Epithelial cell of proximal tubule (primary cell): Measurements from ENCODE around the gene PDZRN3. TPM values are rescaled to one million over a fixed set of nuclear protein-coding genes. Genes with fewer than 3 reads are reported as not detected.

ENCODE experiments used
- DNase-seq: peaks from one replicate; pipeline ENCODE4 v3.0.0-alpha.2; 2011; ENCODE audit warnings: low read depth
- H3K4me3 ChIP-seq: 2 replicates; pipeline ENCODE4 v1.5.1; 2011; ENCODE audit warnings: low read depth, mild to moderate bottlenecking, low read length
- CTCF ChIP-seq: conservative IDR thresholded peaks from 2 replicates; pipeline ENCODE4 v1.5.1; 2012; ENCODE audit warnings: low read depth, mild to moderate bottlenecking, low read length
- total RNA-seq: library from RNA; depleted of rRNA; stranded (reverse); fragments of >200 nt; gene quantifications from 2 replicates; pipeline ENCODE4 v1.2.3, GENCODE V29; 2015

PDZRN3 gene
- total RNA-seq, 1 donor from 2014 or later = 0.17 TPM

- H3K4me3 ChIP-seq = no peak overlapping the region
- no peak for DNase-seq
- no peak for TF ChIP-seq CTCF
Measured at GRCh38 chr3:73399666-73400253, 225.0 kb downstream of the PDZRN3 start.

- no peak for DNase-seq
- no peak overlapping the region for H3K4me3 ChIP-seq
- no peak for TF ChIP-seq CTCF
Measured at GRCh38 chr3:73399106-73399505, 225.6 kb downstream of the PDZRN3 start.

- DNase-seq = no peak
- TF ChIP-seq CTCF = no peak
- no peak overlapping the region for H3K4me3 ChIP-seq
Measured at GRCh38 chr3:73398084-73398483, 226.7 kb downstream of the PDZRN3 start.

- no peak overlapping the region for H3K4me3 ChIP-seq
- DNase-seq = no peak
- TF ChIP-seq CTCF = no peak
Measured at GRCh38 chr3:73394240-73394639, 230.5 kb downstream of the PDZRN3 start.

GRCh38 chr3:73393005-73393404 lies 231.7 kb downstream of the PDZRN3 start:
- TF ChIP-seq CTCF = no peak
- no peak for DNase-seq
- H3K4me3 ChIP-seq = no peak overlapping the region

GRCh38 chr3:73391984-73392383 lies 232.8 kb downstream of the PDZRN3 start:
- DNase-seq = no peak
- no peak overlapping the region for H3K4me3 ChIP-seq
- no peak for TF ChIP-seq CTCF

GRCh38 chr3:73389928-73390327 lies 234.8 kb downstream of the PDZRN3 start:
- no peak for DNase-seq
- TF ChIP-seq CTCF = no peak
- no peak overlapping the region for H3K4me3 ChIP-seq
